ENCODE results near the gene EDIL3. TPM values are rescaled to one million over a fixed set of nuclear protein-coding genes. Genes with fewer than 3 reads are reported as not detected.

The EDIL3 gene
- total RNA-seq, 2 experiments from 2014 or later: not detected

DNA sequence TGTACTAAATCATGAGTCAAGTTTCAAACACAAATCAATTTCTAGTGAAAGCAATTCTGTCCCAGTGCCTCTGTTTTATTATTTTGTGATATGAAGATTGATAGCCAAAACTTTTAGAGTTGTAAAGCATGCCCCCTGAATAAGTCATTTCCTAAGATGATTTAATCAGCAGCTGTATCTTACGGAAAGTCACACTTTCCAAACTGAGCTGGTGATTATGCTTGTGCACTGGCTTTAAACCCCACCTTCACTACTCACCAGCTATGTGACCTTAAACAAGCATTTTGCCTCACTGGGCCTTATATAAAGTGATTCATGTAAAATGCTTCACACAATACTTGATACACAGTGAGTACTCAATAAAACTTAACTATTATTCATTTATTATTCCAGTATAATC lies 78.1 kb downstream of the EDIL3 start:
- Histone ChIP-seq H2AFZ (ENCODE audit: low read length) (no peak overlapping the region), H3K9me3 (ENCODE audit: low read length) (no peaks in the 10 kb centered on the region), H3K79me2 (ENCODE audit: insufficient read depth, low read depth, low read length) (no peaks in the 10 kb centered on the region), H3K27ac (ENCODE audit: low read depth, low read length, poor library complexity, severe bottlenecking) (no peak overlapping the region), H3K4me2 (ENCODE audit: low read length) (no peak overlapping the region), H3K9me2 (ENCODE audit: insufficient read depth, low read length) (no peaks in the 10 kb centered on the region), H3K4me1 (ENCODE audit: insufficient read depth, low read length, poor library complexity, severe bottlenecking) (no peaks in the 10 kb centered on the region), H4K20me1 (ENCODE audit: insufficient read depth, low read length) (no peaks in the 10 kb centered on the region), H3K36me3 (ENCODE audit: insufficient read depth, low read length) (no peaks in the 10 kb centered on the region), H3K4me3 (ENCODE audit: low read depth, low read length, poor library complexity, severe bottlenecking) (no peak overlapping the region)
- ChIA-PET POLR2A (interaction anchor here (0.5 kb wide), 1 partner anchor 840 kb away, joined by 4 read pairs; no protein-coding TSS in a partner anchor), CTCF (ENCODE audit: unreplicated experiment) (no interaction called here)
- no TSS peak for BruUV-seq (replicated peaks)
- intact Hi-C loops (cut with micrococcal nuclease; ENCODE audit: unreplicated experiment): no loop called here
- no peak for TF ChIP-seq EZH2phosphoT487 (IDR thresholded peaks at IDR 0.05; ENCODE audit: borderline replicate concordance, low read depth, low read length)
- TF ChIP-seq, protein P1, sequence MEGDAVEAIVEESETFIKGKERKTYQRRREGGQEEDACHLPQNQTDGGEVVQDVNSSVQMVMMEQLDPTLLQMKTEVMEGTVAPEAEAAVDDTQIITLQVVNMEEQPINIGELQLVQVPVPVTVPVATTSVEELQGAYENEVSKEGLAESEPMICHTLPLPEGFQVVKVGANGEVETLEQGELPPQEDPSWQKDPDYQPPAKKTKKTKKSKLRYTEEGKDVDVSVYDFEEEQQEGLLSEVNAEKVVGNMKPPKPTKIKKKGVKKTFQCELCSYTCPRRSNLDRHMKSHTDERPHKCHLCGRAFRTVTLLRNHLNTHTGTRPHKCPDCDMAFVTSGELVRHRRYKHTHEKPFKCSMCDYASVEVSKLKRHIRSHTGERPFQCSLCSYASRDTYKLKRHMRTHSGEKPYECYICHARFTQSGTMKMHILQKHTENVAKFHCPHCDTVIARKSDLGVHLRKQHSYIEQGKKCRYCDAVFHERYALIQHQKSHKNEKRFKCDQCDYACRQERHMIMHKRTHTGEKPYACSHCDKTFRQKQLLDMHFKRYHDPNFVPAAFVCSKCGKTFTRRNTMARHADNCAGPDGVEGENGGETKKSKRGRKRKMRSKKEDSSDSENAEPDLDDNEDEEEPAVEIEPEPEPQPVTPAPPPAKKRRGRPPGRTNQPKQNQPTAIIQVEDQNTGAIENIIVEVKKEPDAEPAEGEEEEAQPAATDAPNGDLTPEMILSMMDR (conservative IDR thresholded peaks at IDR 0.05; ENCODE audit: low read length): no peak
- DNase-seq (ENCODE audit: low spot score): no peak

DNA sequence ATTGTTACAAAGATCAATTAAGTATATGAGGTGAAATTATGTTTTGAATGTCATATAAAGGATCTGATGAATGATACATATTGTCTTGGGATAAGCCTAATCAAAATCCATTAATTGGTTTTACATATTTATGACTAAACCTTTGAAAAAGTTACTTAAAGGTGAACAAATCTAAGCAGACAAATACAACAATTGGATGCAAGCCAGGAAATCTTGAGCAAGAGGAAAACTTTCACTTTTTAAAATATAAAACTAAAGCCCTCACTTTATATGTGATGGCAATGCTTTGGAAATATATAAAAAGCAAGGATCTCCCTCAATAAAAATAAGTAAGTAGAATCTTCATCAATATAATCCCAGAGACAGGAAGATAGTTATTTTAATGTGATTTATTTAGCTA lies 80.1 kb downstream of the EDIL3 start:
- POLR2A ChIA-PET: interaction anchor here (0.6 kb wide), 1 partner anchor 549 kb away, joined by 3 read pairs; no protein-coding TSS in a partner anchor
- TF ChIP-seq EZH2phosphoT487 (IDR thresholded peaks at IDR 0.05; ENCODE audit: borderline replicate concordance, low read depth, low read length): no peak
- TF ChIP-seq, protein P1 (conservative IDR thresholded peaks at IDR 0.05; ENCODE audit: low read length): no peak
- CTCF ChIA-PET (ENCODE audit: unreplicated experiment): no interaction called here
- H3K79me2 ChIP-seq (ENCODE audit: insufficient read depth, low read depth, low read length): no peaks in the 10 kb centered on the region
- DNase-seq (ENCODE audit: low spot score): no peak
- H3K36me3 ChIP-seq (ENCODE audit: insufficient read depth, low read length): no peaks in the 10 kb centered on the region
- no peaks in the 10 kb centered on the region for H4K20me1 ChIP-seq (ENCODE audit: insufficient read depth, low read length)
- no TSS peak for BruUV-seq (replicated peaks)
- H3K4me1 ChIP-seq (ENCODE audit: insufficient read depth, low read length, poor library complexity, severe bottlenecking): no peaks in the 10 kb centered on the region
- H3K4me2 ChIP-seq (ENCODE audit: low read length): no peak overlapping the region
- H3K9me3 ChIP-seq (ENCODE audit: low read length): no peaks in the 10 kb centered on the region
- H3K4me3 ChIP-seq (ENCODE audit: low read depth, low read length, poor library complexity, severe bottlenecking): no peak overlapping the region
- H3K27ac ChIP-seq (ENCODE audit: low read depth, low read length, poor library complexity, severe bottlenecking): no peak overlapping the region
- H2AFZ ChIP-seq (ENCODE audit: low read length): no peak overlapping the region
- H3K9me2 ChIP-seq (ENCODE audit: insufficient read depth, low read length): no peaks in the 10 kb centered on the region
- intact Hi-C loops (cut with micrococcal nuclease; ENCODE audit: unreplicated experiment): no loop called here

- Histone ChIP-seq H3K4me2 (ENCODE audit: low read length) (no peak overlapping the region), H3K4me3 (ENCODE audit: low read depth, low read length, poor library complexity, severe bottlenecking) (no peak overlapping the region), H2AFZ (ENCODE audit: low read length) (no peak overlapping the region), H3K9me2 (ENCODE audit: insufficient read depth, low read length) (no peaks in the 10 kb centered on the region), H3K79me2 (ENCODE audit: insufficient read depth, low read depth, low read length) (no peaks in the 10 kb centered on the region), H3K9me3 (ENCODE audit: low read length) (no peaks in the 10 kb centered on the region), H3K27ac (ENCODE audit: low read depth, low read length, poor library complexity, severe bottlenecking) (no peak overlapping the region), H4K20me1 (ENCODE audit: insufficient read depth, low read length) (no peaks in the 10 kb centered on the region), H3K36me3 (ENCODE audit: insufficient read depth, low read length) (no peaks in the 10 kb centered on the region), H3K4me1 (ENCODE audit: insufficient read depth, low read length, poor library complexity, severe bottlenecking) (no peaks in the 10 kb centered on the region)
- POLR2A ChIA-PET: interaction anchor here (0.6 to 0.8 kb wide), 2 partner anchors 12 to 64 kb away, joined by 3 to 4 read pairs; no protein-coding TSS in a partner anchor
- intact Hi-C loops (cut with micrococcal nuclease; ENCODE audit: unreplicated experiment): no loop called here
- CTCF ChIA-PET (ENCODE audit: unreplicated experiment): no interaction called here
- no TSS peak for BruUV-seq (replicated peaks)
- no peak for TF ChIP-seq EZH2phosphoT487 (IDR thresholded peaks at IDR 0.05; ENCODE audit: borderline replicate concordance, low read depth, low read length)
- DNase-seq (ENCODE audit: low spot score): no peak
Measured at GRCh38 chr5:84303315-84303714, 81.4 kb downstream of the EDIL3 start.
